Gastrocnemius medialis (tissue), 4 donors: Measurements from ENCODE around the gene BMERB1.

Source experiments
- CTCF ChIP-seq, 5 experiments: fragments of 450-650 bp in 3 of 5; fragments of 200-600 bp in 2 of 5; sonication (generic) in 2 of 5; IDR thresholded peaks in 4 of 5; conservative IDR thresholded peaks in 1 of 5; 1 replicate in 4 of 5; 2 replicates in 1 of 5; pipeline ENCODE4 v1.5.1; 2016 to 2019; ENCODE audit warnings: antibody characterized with exemption in 5 of 5, mild to moderate bottlenecking in 3 of 5, moderate library complexity in 3 of 5
- POLR2A ChIP-seq, 2 donors: fragments of 450-650 bp; IDR thresholded peaks; one replicate each; pipeline ENCODE4 v1.6.1; 2017; ENCODE audit warnings: antibody characterized with exemption in 2 of 2, mild to moderate bottlenecking in 2 of 2, moderate library complexity in 2 of 2

GRCh38 chr16:15606518-15607220 is 172.3 kb downstream of the BMERB1 start:
- no peak for TF ChIP-seq CTCF (IDR thresholded peaks at IDR 0.05 in 4 of 5, conservative IDR thresholded peaks at IDR 0.05 in 1 of 5)
- TF ChIP-seq POLR2A (IDR thresholded peaks at IDR 0.05), result no peak
